Stimulated activated CD8-positive, alpha-beta memory T cell treated with anti-CD3 and anti-CD28 coated beads, Interleukin-12 subunit alpha, Interleukin-12 subunit beta, amount 100 ng/mL, for 4 hours (primary cell): ENCODE data around the gene NPHP4.

Experiments used
- DNase-seq: peaks from one replicate; pipeline ENCODE4 v3.0.0-alpha.2; 2020; ENCODE audit warnings: low read depth

The NPHP4 gene

GRCh38 chr1:5992026-5992813 is at the start of gene NPHP4:
NPHP4 (minus strand) TSS chr1:5992425; CDS start chr1:5986289, 6,136 bp downstream.
- peak; percentile 97 for DNase-seq

- DNase-seq, result no peak
Observed at GRCh38 chr1:6041432-6042062, 49.3 kb upstream of the NPHP4 start.

GRCh38 chr1:6040861-6041415 is 48.7 kb upstream of the NPHP4 start:
- no peak for DNase-seq

GRCh38 chr1:6040444-6040843 is 48.2 kb upstream of the NPHP4 start:
- no peak for DNase-seq

- DNase-seq, result no peak
Observed at GRCh38 chr1:6039031-6039430, 46.8 kb upstream of the NPHP4 start.

GRCh38 chr1:6038603-6039002 is 46.4 kb upstream of the NPHP4 start:
- no peak for DNase-seq

GRCh38 chr1:6037338-6037762 is 45.1 kb upstream of the NPHP4 start:
- DNase-seq, result no peak

GRCh38 chr1:6035719-6036118 is 43.5 kb upstream of the NPHP4 start:
- no peak for DNase-seq

- DNase-seq, result no peak
Observed at GRCh38 chr1:6035303-6035702, 43.1 kb upstream of the NPHP4 start.

- no peak for DNase-seq
Observed at GRCh38 chr1:6034750-6035096, 42.5 kb upstream of the NPHP4 start.

- DNase-seq, result no peak
Observed at GRCh38 chr1:6033986-6034749, 41.9 kb upstream of the NPHP4 start.

GRCh38 chr1:6033124-6033523 is 40.9 kb upstream of the NPHP4 start:
- DNase-seq, result no peak

- DNase-seq, result no peak
Observed at GRCh38 chr1:6030547-6031261, 38.5 kb upstream of the NPHP4 start.

GRCh38 chr1:6030132-6030531 is 37.9 kb upstream of the NPHP4 start:
- DNase-seq, result no peak

- no peak for DNase-seq
Observed at GRCh38 chr1:6029351-6029750, 37.1 kb upstream of the NPHP4 start.

GRCh38 chr1:6028042-6028850 is 36.0 kb upstream of the NPHP4 start:
- peak; percentile 39 for DNase-seq

GRCh38 chr1:6027591-6027990 is 35.4 kb upstream of the NPHP4 start:
- DNase-seq, result no peak

- peak; percentile 90 for DNase-seq
Observed at GRCh38 chr1:6026095-6026809, 34.0 kb upstream of the NPHP4 start.

GRCh38 chr1:6025269-6026094 is 33.3 kb upstream of the NPHP4 start:
- DNase-seq, result no peak

GRCh38 chr1:6024376-6024775 is 32.2 kb upstream of the NPHP4 start:
- no peak for DNase-seq
